H1 (cell line): ENCODE measurements around the gene RNF123. TPM values are rescaled to one million over a fixed set of nuclear protein-coding genes. Genes with fewer than 3 reads are reported as not detected.

Experiments
- FOSL1 ChIP-seq: IDR thresholded peaks from 2 replicates; pipeline ENCODE4 v1.6.1; 2011; ENCODE audit warnings: mild to moderate bottlenecking, low read depth, low read length, moderate library complexity; ENCODE audit not compliant: insufficient read depth
- PHF8 ChIP-seq: fragments of 200-600 bp; sonication (generic); conservative IDR thresholded peaks from 2 replicates; pipeline ENCODE4 v1.7.1; 2012; ENCODE audit warnings: low read depth, mild to moderate bottlenecking, inconsistent platforms, low read length, moderate library complexity
- RNF2 ChIP-seq: fragments of 200-900, 300-1000 bp; sonication (generic); IDR thresholded peaks from 2 replicates; pipeline ENCODE4 v1.7.1; 2016; ENCODE audit warnings: borderline replicate concordance, low read depth, mild to moderate bottlenecking, antibody characterized with exemption, low read length; ENCODE audit not compliant: poor library complexity, severe bottlenecking; ENCODE audit errors: missing control alignments
- SAP30 ChIP-seq: fragments of 300-600 bp; sonication (generic); IDR thresholded peaks from 2 replicates; pipeline ENCODE4 v1.7.1; 2012; ENCODE audit warnings: low read length, moderate library complexity, mild to moderate bottlenecking, inconsistent platforms; ENCODE audit not compliant: insufficient read depth, insufficient replicate concordance
- polyA plus RNA-seq, 7 experiments: library from polyadenylated mRNA; depleted of rRNA in 3 of 7; stranded (reverse) in 5 of 7; unstranded in 2 of 7; fragments of >200 nt in 5 of 7; fragments of 200-250 nt in 2 of 7; gene quantifications; 1 replicate in 5 of 7; 2 replicates in 1 of 7; 4 replicates in 1 of 7; pipeline versions ENCODE4 v1.2.1 to v1.2.3, GENCODE V29; 2011 to 2013; ENCODE audit warnings: missing spikeins in 2 of 7, mixed read lengths in 2 of 7
- total RNA-seq: library from RNA; stranded (reverse); fragmentation: NEBNext Ultra II Directional; extraction: Animal tissue kit (Norgen Biotek cat#: 25700); gene quantifications from 2 replicates; pipeline ENCODE4 v1.2.1, GENCODE V29; 2021
- TF ChIP-seq, protein P1 (sequence below): fragments of 300-600 bp; sonication (generic); IDR thresholded peaks from 2 replicates; pipeline ENCODE4 v1.7.1; 2012; ENCODE audit warnings: low read length, moderate library complexity, mild to moderate bottlenecking, inconsistent platforms; ENCODE audit not compliant: insufficient replicate concordance

RNF123 gene
- total and polyA plus RNA-seq, 2 of the 8 experiments (the other 6 are each of a cell fraction or from before 2014, with no cell fraction given): 30.5 to 57.7 TPM

DNA sequence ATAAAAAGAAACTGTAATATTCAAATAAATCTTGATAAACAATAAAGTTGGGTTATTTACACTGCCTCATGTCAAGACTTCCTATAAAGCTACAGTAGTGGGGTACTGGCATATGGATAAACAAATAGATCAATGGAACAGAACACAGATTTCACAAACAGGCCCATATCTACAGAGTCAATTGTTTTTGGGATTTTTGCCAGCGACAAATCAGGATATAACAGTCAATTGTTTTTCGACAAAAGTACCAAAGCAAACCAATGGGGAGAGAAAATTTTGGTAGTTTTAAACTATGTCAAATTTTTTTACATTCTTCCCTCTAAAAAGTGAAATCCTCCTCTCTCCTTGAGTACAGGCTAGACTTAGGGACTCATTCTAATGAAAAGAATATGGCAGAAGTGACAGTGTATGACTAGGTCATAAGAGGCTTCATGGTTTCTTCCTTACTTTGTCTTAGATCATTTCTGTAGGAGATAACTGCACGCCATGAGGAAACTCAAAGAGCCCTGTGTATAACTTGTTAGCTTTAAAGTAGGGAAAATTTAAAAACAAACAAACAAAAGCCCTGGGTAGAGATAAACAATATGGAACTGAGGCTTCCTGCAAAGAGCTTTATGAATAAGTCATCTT is 80.0 kb downstream of the RNF123 start (continued):
- TF ChIP-seq, protein P1, sequence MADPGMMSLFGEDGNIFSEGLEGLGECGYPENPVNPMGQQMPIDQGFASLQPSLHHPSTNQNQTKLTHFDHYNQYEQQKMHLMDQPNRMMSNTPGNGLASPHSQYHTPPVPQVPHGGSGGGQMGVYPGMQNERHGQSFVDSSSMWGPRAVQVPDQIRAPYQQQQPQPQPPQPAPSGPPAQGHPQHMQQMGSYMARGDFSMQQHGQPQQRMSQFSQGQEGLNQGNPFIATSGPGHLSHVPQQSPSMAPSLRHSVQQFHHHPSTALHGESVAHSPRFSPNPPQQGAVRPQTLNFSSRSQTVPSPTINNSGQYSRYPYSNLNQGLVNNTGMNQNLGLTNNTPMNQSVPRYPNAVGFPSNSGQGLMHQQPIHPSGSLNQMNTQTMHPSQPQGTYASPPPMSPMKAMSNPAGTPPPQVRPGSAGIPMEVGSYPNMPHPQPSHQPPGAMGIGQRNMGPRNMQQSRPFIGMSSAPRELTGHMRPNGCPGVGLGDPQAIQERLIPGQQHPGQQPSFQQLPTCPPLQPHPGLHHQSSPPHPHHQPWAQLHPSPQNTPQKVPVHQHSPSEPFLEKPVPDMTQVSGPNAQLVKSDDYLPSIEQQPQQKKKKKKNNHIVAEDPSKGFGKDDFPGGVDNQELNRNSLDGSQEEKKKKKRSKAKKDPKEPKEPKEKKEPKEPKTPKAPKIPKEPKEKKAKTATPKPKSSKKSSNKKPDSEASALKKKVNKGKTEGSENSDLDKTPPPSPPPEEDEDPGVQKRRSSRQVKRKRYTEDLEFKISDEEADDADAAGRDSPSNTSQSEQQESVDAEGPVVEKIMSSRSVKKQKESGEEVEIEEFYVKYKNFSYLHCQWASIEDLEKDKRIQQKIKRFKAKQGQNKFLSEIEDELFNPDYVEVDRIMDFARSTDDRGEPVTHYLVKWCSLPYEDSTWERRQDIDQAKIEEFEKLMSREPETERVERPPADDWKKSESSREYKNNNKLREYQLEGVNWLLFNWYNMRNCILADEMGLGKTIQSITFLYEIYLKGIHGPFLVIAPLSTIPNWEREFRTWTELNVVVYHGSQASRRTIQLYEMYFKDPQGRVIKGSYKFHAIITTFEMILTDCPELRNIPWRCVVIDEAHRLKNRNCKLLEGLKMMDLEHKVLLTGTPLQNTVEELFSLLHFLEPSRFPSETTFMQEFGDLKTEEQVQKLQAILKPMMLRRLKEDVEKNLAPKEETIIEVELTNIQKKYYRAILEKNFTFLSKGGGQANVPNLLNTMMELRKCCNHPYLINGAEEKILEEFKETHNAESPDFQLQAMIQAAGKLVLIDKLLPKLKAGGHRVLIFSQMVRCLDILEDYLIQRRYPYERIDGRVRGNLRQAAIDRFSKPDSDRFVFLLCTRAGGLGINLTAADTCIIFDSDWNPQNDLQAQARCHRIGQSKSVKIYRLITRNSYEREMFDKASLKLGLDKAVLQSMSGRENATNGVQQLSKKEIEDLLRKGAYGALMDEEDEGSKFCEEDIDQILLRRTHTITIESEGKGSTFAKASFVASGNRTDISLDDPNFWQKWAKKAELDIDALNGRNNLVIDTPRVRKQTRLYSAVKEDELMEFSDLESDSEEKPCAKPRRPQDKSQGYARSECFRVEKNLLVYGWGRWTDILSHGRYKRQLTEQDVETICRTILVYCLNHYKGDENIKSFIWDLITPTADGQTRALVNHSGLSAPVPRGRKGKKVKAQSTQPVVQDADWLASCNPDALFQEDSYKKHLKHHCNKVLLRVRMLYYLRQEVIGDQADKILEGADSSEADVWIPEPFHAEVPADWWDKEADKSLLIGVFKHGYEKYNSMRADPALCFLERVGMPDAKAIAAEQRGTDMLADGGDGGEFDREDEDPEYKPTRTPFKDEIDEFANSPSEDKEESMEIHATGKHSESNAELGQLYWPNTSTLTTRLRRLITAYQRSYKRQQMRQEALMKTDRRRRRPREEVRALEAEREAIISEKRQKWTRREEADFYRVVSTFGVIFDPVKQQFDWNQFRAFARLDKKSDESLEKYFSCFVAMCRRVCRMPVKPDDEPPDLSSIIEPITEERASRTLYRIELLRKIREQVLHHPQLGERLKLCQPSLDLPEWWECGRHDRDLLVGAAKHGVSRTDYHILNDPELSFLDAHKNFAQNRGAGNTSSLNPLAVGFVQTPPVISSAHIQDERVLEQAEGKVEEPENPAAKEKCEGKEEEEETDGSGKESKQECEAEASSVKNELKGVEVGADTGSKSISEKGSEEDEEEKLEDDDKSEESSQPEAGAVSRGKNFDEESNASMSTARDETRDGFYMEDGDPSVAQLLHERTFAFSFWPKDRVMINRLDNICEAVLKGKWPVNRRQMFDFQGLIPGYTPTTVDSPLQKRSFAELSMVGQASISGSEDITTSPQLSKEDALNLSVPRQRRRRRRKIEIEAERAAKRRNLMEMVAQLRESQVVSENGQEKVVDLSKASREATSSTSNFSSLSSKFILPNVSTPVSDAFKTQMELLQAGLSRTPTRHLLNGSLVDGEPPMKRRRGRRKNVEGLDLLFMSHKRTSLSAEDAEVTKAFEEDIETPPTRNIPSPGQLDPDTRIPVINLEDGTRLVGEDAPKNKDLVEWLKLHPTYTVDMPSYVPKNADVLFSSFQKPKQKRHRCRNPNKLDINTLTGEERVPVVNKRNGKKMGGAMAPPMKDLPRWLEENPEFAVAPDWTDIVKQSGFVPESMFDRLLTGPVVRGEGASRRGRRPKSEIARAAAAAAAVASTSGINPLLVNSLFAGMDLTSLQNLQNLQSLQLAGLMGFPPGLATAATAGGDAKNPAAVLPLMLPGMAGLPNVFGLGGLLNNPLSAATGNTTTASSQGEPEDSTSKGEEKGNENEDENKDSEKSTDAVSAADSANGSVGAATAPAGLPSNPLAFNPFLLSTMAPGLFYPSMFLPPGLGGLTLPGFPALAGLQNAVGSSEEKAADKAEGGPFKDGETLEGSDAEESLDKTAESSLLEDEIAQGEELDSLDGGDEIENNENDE: no peak
- TF ChIP-seq PHF8 (no peak), SAP30 (no peak), RNF2 (no peak), FOSL1 (no peak)
